Thymus (tissue), 11 donors: Measurements from ENCODE around the gene FIZ1. TPM values are rescaled to one million over a fixed set of nuclear protein-coding genes. Genes with fewer than 3 reads are reported as not detected.
"Not testable (repeated sequence)": the region's sequence is repeated elsewhere in the genome, so short reads cannot be mapped to it uniquely, and the experiment has no call there.

Experiments used
- DNase-seq, 9 donors: peaks; one replicate each; pipeline ENCODE4 v3.0.0-alpha.2; 2013; ENCODE audit warnings: low spot score in 9 of 9, low read depth in 6 of 9, missing footprints in 1 of 9
- H3K27ac ChIP-seq, 2 donors: one replicate each; pipeline ENCODE4 v1.5.1; 2013; ENCODE audit warnings: control low read depth in 1 of 2, low read depth in 1 of 2, low read length in 1 of 2, mild to moderate bottlenecking in 1 of 2, moderate library complexity in 1 of 2
- H3K27me3 ChIP-seq, 2 donors: one replicate each; pipeline ENCODE4 v1.5.1; 2013; ENCODE audit warnings: low read length in 1 of 2; ENCODE audit not compliant: control insufficient read depth in 2 of 2, insufficient read depth in 1 of 2
- H3K36me3 ChIP-seq, 2 donors: one replicate each; pipeline ENCODE4 v1.5.1; 2013; ENCODE audit warnings: low read length in 1 of 2, mild to moderate bottlenecking in 1 of 2, moderate library complexity in 1 of 2; ENCODE audit not compliant: control insufficient read depth in 2 of 2, insufficient read depth in 2 of 2
- H3K4me1 ChIP-seq, 2 donors: one replicate each; pipeline ENCODE4 v1.5.1; 2013; ENCODE audit warnings: low read length in 2 of 2; ENCODE audit not compliant: control insufficient read depth in 2 of 2, insufficient read depth in 2 of 2
- H3K4me3 ChIP-seq, 2 donors: one replicate each; pipeline ENCODE4 v1.5.1; 2013; ENCODE audit warnings: low read length in 2 of 2, control low read depth in 1 of 2, mild to moderate bottlenecking in 1 of 2
- H3K9me3 ChIP-seq, 2 donors: one replicate each; pipeline ENCODE4 v1.5.1; 2013; ENCODE audit warnings: low read length in 1 of 2, mild to moderate bottlenecking in 1 of 2; ENCODE audit not compliant: control insufficient read depth in 2 of 2, insufficient read depth in 1 of 2
- WGBS: extraction: QIAGEN DNeasy Blood & Tissue Kit; methylation state at CpG from one replicate; pipeline ENCODE4 v1.1.7; 2013; 5-methylcytosine and 5-hydroxymethylcytosine counted together
- polyA plus RNA-seq: library from polyadenylated mRNA; stranded (reverse); fragments of 200-250 nt; gene quantifications from one replicate; pipeline ENCODE4 v1.2.3, GENCODE V29; 2013
- total RNA-seq: library from RNA; stranded (reverse); fragments of 120-200 nt; gene quantifications from one replicate; pipeline ENCODE4 v1.2.4, GENCODE V29; 2013
- donor health status: healthy.

The FIZ1 gene
- total and polyA plus RNA-seq, 2 donors = 4.6 to 11.9 TPM

- H3K9me3 ChIP-seq = no peaks in the 10 kb centered on the region
- WGBS = 5% methylated on average over 36 of the region's 36 CpGs
- peaks cover 19 to 38% of the 10 kb centered on the region in 2 donors for H3K4me1 ChIP-seq
- peak overlapping the region; percentile 19 to 69 for H3K27ac ChIP-seq
- peak in 5 of 9 donors; percentile 56 to 81 (median 73) for DNase-seq
- H3K36me3 ChIP-seq = no peaks in the 10 kb centered on the region
- H3K4me3 ChIP-seq = peak overlapping the region; percentile 30 to 36
- H3K27me3 ChIP-seq = peaks cover 4 to 10% of the 10 kb centered on the region in 2 donors
These were observed 13.5 kb downstream of the FIZ1 start for GRCh38 chr19:55585658-55586339.

DNA sequence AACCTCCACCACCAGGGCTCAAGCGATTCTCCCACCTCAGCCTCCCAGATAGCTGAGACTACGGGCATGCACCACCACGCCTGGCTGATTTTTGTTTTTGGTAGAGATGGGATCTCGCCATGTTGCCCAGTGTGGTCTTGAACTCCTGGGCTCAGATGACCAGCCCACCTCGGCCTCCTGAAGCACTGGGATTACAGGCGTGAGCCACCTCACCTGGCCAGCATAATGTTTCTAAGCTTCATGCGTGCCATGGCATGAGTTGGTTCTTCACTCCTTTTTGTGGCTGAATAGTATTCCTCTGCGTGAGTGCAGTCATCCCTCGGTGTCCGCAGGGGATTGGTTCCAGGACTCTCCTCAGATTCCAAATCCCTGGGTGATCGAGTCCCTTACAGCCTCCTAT, 14.4 kb downstream of the FIZ1 start:
- Histone ChIP-seq H3K27me3 (peaks cover 4 to 10% of the 10 kb centered on the region in 2 donors), H3K4me3 (no peak overlapping the region), H3K4me1 (peaks cover 21 to 38% of the 10 kb centered on the region in 2 donors), H3K9me3 (no peaks in the 10 kb centered on the region), H3K27ac (no peak overlapping the region), H3K36me3 (no peaks in the 10 kb centered on the region)
- 98% methylated on average over 11 of the region's 11 CpGs for WGBS
- DNase-seq = no peak

- DNase-seq, H3K9me3 ChIP-seq, H3K36me3 ChIP-seq, H3K4me3 ChIP-seq, H3K27ac ChIP-seq: not testable (repeated sequence)
- H3K4me1 ChIP-seq = peaks cover 22 to 38% of the 10 kb centered on the region in 2 donors
- 92% methylated on average over 8 of the region's 8 CpGs for WGBS
- H3K27me3 ChIP-seq = peaks cover 4 to 10% of the 10 kb centered on the region in 2 donors
These were observed 15.4 kb downstream of the FIZ1 start for GRCh38 chr19:55583897-55584296.

DNA sequence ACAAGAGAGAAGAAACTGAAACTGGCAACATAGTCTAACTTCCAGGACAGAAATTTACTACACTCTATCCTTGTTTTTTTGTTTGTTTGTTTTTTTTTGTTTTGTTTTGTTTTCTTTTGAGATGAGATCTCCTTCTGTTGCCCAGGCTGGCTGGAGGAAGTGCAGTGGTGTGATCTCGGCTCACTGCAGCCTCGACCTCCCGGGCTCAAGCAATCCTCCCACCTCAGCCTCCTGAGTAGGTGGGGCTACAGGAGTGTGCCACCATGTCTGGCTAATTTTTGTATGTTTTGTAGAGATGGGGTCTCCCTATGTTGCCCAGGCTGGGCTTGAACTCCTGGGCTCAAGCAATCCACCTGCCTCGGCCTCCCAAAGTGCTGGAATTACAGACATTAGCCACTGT, 17.0 kb downstream of the FIZ1 start:
- H3K9me3 ChIP-seq, H3K27me3 ChIP-seq, H3K4me3 ChIP-seq, H3K27ac ChIP-seq, DNase-seq: not testable (repeated sequence)
- Histone ChIP-seq H3K4me1 (peaks cover 22 to 31% of the 10 kb centered on the region in 2 donors), H3K36me3 (peaks cover 3 to 20% of the 10 kb centered on the region in 2 donors)
- 91% methylated on average over 4 of the region's 4 CpGs for WGBS

DNA sequence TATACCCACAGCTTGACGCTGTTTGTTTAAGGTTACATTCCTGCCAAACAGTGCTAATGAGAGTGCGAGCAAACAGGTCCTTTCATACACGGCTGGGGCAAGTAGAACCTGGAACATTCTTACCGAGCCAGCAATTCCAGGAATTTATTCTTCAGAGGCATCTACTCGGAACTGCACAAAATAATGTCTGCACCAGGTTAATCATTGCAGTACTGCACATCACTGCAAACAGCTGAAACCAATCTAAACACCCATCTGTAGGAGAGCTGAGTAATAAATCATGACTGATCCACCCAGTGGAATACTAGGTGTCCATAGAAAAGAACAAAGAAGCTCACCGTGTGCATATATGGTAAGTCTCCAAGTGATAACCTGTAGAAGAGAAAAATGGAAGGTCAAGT, 17.5 kb downstream of the FIZ1 start:
- no peaks in the 10 kb centered on the region for H3K9me3 ChIP-seq
- no peak for DNase-seq
- H3K27ac ChIP-seq = no peak overlapping the region
- H3K36me3 ChIP-seq = peaks cover 4 to 21% of the 10 kb centered on the region in 2 donors
- WGBS = 70% methylated on average over 6 of the region's 6 CpGs
- no peak overlapping the region for H3K4me3 ChIP-seq
- peaks cover 20 to 26% of the 10 kb centered on the region in 2 donors for H3K4me1 ChIP-seq
- H3K27me3 ChIP-seq = peaks cover 4 to 5% of the 10 kb centered on the region in 2 donors

DNA sequence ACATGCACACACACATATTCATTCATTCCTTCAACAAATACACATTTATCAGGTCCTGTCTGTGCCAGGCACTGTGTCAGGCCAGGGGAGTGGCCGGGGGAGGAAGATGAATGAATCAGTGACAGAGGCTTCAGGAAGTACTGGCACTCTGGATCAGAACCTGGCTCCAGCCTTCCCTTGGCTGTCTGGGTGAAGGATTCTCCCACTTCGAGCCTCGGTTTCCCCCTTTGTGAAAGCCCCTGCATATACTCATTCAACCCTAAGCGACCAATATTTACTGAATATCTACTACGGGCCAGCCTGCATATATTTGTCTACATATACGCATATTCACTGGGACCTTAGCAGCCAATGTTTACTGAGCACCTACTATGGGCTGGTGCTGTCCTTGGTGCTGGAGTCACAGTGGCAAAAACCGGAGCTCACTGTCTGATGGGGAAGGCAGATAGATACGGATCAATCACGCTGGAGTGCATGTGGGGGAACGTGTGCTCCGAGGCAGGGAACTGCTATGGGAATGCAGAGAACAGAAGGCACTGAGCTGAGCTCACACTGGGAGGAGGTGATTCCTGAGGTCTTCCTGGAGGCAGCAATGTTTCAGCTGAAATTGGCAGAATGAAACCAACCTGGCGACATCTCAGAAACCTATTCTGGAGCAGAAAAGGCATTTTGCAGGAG, 18.0 kb downstream of the FIZ1 start:
- H3K4me3 ChIP-seq = peak overlapping the region; percentile 68 to 84
- H3K27me3 ChIP-seq = peaks cover 0 to 4% of the 10 kb centered on the region in 2 donors
- WGBS = 50% methylated on average over 12 of the region's 12 CpGs
- no peaks in the 10 kb centered on the region for H3K9me3 ChIP-seq
- DNase-seq = peak in 2 of 9 donors; percentile 29 to 46
- H3K4me1 ChIP-seq = peaks cover 15 to 21% of the 10 kb centered on the region in 2 donors
- H3K27ac ChIP-seq = peak overlapping the region in 1 of 2 donors; percentile 86
- peaks cover 5 to 21% of the 10 kb centered on the region in 2 donors for H3K36me3 ChIP-seq

DNA sequence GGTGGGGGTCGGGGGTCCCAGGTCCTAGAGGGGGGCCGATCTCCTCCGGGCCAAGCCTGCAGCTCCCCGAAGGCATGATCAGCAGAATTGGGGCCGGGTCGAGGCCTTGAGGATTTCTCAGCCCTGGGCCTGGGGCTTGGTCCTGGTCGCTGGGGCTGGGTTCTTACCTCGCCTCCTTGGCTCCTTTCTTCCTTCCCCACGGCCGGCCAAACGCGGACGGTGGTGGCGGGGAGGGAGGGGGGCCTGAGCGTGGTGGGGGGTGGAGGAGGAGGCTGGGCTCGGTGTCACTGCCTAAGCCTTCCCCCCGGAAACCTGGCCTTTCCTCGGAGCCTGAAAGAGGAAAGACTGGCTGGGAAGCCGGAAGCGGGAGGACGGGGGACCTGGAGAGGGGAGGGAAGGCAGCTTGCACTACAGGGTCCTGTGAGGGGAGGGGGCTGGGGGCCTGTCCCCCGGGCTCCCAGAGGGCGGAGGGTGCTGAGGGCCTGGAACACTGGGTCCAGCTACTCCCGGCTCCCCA, 18.6 kb downstream of the FIZ1 start, which contains the start of gene ZNF579:
Gene ZNF579 (minus strand): TSS at position 221 of the 517 bp plus-strand sequence. CDS start 1,209 bp downstream, outside the sequence.
- WGBS = under 1% methylated on average over 24 of the region's 24 CpGs
- Histone ChIP-seq H3K9me3 (no peaks in the 10 kb centered on the region), H3K27me3 (peaks cover 0 to 4% of the 10 kb centered on the region in 2 donors), H3K4me1 (peaks cover 9 to 15% of the 10 kb centered on the region in 2 donors), H3K36me3 (peaks cover 5 to 21% of the 10 kb centered on the region in 2 donors), H3K4me3 (peak within 1 kb of the TSS; percentile 68 to 84), H3K27ac (peak within 1 kb of the TSS; percentile 77 to 86)
- DNase-seq = peak in 6 of 9 donors; percentile 60 to 86 (median 71)

DNA sequence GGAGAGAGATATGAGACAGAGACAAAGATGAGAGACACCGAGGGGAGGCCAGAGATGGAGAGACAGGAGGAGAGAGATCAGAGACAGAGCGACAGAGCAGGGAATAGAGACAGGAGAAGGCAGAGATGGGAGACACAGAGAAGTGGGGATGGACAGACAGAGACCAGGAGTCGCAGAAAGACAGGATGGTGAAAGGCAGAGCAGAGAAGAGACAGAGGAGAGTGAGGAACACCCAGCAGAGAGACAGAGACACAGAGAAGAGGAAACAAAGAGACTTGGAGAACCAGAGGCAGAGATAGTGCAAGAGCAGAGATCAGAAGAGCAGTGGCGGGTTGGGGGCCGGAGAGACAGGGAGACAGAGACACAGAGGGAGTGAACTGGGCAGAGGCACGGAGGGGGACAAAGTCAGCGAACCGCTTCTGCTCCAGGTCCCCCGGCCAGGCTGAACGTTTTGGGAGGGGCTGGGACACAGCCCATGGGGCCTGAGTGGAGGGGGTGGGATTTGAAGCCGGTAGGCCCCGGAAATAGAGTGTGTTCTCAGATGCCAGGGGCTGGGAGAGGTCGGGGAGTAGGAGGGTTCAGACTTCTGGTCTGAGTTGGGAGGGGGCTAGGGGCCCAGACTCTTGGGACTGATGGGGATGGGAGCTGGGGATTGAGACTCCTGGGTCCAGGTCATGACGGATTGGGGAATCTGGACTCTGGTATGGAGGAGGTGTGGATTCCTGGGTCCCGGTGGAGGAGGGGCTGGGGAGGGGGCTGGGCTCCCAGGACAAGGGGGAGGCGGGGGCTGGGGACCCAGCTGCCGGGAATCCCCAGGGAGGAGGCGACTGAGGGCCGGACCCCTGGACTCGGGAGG, 19.3 kb downstream of the FIZ1 start:
- Histone ChIP-seq H3K4me1 (peaks cover 9 to 10% of the 10 kb centered on the region in 2 donors), H3K27ac (peak overlapping the region; percentile 77 to 86), H3K27me3 (peaks cover 0 to 2% of the 10 kb centered on the region in 2 donors), H3K9me3 (no peaks in the 10 kb centered on the region), H3K36me3 (peaks cover 5 to 21% of the 10 kb centered on the region in 2 donors), H3K4me3 (peak overlapping the region; percentile 68 to 84)
- WGBS = 16% methylated on average over 20 of the region's 20 CpGs
- DNase-seq = peak in 2 of 9 donors; percentile 17 to 36
